ENCODE data around the gene CUTC.
A peak's percentile ranks its signal among the peaks of the same experiment; 100 is the strongest.

DNA sequence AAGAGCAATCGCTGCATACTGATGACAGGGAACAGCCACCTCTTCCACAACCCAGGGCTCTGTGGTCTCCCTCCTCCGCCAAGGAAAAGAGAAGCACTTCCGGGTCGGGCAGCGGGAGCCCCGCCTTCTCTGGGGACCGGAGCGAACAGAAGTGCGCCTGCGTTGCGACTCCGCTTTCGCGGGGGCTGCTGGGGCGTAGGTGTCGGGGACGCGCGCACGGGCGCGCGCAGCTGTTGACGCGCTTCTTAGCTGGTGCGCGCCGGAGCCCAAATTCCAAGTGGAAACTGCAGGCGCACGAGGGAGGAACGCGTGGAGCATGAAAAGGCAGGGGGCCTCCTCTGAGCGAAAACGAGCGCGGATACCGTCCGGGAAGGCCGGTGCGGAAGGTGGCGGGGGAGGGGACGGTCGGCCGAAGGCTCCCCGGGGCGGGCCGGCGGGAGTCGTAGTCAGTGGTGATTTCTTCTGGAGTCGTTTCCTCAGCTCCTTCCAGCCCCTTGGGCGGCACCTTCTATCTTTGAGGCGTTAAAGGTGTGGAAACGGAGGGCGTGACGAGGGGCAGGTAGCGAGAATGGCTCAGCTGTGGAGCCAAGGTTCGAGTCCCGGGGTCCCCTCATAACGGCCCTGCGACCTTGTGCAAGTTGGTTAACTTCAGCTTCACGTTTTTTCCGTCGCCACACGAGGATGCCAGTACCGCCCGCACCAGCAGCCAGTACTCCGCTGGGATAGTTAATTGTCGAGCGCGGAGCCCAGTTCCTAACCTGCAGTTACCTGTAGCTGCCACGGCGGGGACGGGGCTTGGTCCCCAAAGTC lies at the start of gene CUTC, which contains the start of gene COX15:
- TF ChIP-seq TAF1 (IDR thresholded peaks at IDR 0.05; ENCODE audit: low read depth, low read length): peak; percentile 93
- peak; percentile 90 for TF ChIP-seq POLR2AphosphoS5 (IDR thresholded peaks at IDR 0.05; ENCODE audit: low read depth, low read length)

Measured in GM12891 (cell line).